ENCODE results near the gene GRID2.

Gene GRID2

DNA sequence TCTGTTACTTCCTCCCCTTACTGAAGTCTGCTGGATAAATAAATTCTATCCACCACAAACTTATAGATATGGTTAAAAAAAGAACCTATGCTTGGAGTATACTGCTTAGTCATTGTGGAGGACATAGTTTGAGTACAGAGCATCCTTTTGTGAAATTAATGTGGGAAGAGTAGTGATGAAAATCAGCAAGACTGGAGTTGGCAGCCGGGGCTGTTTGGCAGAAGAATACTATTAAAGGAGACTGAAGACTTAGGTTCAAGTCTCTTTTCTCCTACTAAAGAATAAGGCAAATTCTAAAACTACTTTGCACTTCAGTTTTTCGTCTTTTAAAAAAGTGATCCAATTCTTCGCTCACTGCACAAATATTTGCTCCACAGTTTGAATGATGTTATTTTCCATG is 1198.2 kb downstream of the GRID2 start:
- 93% methylated on average over 3 of the region's 3 CpGs for WGBS
- Histone ChIP-seq H3K9me3 (ENCODE audit: insufficient read depth, low read depth, low read length) (no peaks in the 10 kb centered on the region), H3K36me3 (ENCODE audit: insufficient read depth, low read length) (no peaks in the 10 kb centered on the region), H3K4me3 (ENCODE audit: low read length) (no peak overlapping the region), H3K9ac (ENCODE audit: low read depth, low read length) (no peak overlapping the region), H3K27ac (ENCODE audit: low read depth, low read length) (no peak overlapping the region), H3K4me1 (ENCODE audit: insufficient read depth, low read length) (peaks cover 5% of the 10 kb centered on the region; the same call in 1 of the 2 replicates), H3K27me3 (ENCODE audit: insufficient read depth, low read length) (no peaks in the 10 kb centered on the region)

DNA sequence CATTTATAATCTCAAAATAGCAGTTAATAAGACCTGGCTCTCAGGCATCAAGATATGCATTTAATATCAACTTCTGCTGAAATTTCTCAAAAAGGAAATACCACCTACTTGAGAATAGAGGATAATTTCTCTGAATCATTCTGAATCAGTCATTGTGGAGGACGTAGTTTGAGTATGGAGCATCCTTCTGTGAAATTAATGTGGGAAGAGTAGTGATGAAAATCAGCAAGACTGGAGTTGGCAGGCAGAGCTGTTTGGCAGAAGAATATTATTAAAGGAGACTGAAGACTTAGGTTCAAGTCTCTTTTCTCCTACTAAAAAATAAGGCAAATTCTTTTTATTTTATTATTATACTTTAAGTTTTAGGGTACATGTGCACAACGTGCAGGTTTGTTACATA is 1199.2 kb downstream of the GRID2 start:
- Histone ChIP-seq H3K9ac (ENCODE audit: low read depth, low read length) (no peak overlapping the region), H3K4me3 (ENCODE audit: low read length) (no peak overlapping the region), H3K27me3 (ENCODE audit: insufficient read depth, low read length) (no peaks in the 10 kb centered on the region), H3K4me1 (ENCODE audit: insufficient read depth, low read length) (peaks cover 5% of the 10 kb centered on the region; the same call in 1 of the 2 replicates), H3K27ac (ENCODE audit: low read depth, low read length) (no peak overlapping the region), H3K36me3 (ENCODE audit: insufficient read depth, low read length) (no peaks in the 10 kb centered on the region), H3K9me3 (ENCODE audit: insufficient read depth, low read depth, low read length) (no peaks in the 10 kb centered on the region)
- WGBS: 85% methylated on average over 1 of the region's 2 CpGs

DNA sequence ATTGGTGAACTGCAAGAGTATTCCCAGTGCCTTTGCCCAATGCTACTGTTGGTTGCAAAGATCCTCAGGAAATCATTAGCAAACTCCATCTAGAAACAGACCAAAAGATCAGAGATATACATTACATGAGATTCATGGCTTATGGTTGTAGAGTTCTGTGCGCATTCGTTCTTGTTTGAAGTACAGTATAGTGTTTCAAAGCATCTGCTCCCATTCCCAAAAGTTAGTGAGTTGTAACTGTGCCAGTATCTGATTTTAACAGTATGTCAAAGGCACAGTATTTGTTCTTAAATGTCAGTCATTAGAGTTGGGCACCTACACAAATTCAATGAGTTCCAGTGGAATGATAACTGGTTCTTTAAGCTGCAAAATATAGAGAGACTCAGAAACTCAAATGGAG is 1210.1 kb downstream of the GRID2 start:
- Histone ChIP-seq H3K4me1 (ENCODE audit: insufficient read depth, low read length) (no peaks in the 10 kb centered on the region), H3K27ac (ENCODE audit: low read depth, low read length) (no peak overlapping the region), H3K4me3 (ENCODE audit: low read length) (no peak overlapping the region), H3K9me3 (ENCODE audit: insufficient read depth, low read depth, low read length) (no peaks in the 10 kb centered on the region), H3K9ac (ENCODE audit: low read depth, low read length) (no peak overlapping the region), H3K27me3 (ENCODE audit: insufficient read depth, low read length) (no peaks in the 10 kb centered on the region), H3K36me3 (ENCODE audit: insufficient read depth, low read length) (no peaks in the 10 kb centered on the region)
- WGBS: 96% methylated on average over 2 of the region's 2 CpGs

DNA sequence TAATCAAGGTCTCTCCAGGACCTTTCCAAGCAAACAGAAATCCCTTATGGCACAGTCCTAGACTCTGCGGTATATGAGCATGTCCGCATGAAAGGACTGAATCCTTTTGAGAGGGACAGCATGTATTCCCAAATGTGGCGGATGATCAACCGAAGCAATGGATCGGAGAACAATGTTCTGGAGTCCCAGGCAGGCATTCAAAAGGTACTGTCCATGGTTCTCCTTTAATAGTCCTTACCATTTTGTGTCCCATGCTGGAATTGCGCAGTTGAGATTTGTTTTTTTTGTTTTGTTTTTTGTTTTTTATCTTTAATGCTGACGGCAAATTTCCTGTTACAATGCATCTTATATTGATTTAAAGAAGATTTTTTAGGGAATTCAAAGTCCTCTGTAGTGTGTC is 1211.4 kb downstream of the GRID2 start:
- no peak overlapping the region for H3K4me3 ChIP-seq (ENCODE audit: low read length)
- no peak overlapping the region for H3K9ac ChIP-seq (ENCODE audit: low read depth, low read length)
- no peaks in the 10 kb centered on the region for H3K4me1 ChIP-seq (ENCODE audit: insufficient read depth, low read length)
- H3K27ac ChIP-seq (ENCODE audit: low read depth, low read length): no peak overlapping the region
- no peaks in the 10 kb centered on the region for H3K27me3 ChIP-seq (ENCODE audit: insufficient read depth, low read length)
- 97% methylated on average over 6 of the region's 7 CpGs for WGBS
- no peaks in the 10 kb centered on the region for H3K9me3 ChIP-seq (ENCODE audit: insufficient read depth, low read depth, low read length)
- H3K36me3 ChIP-seq (ENCODE audit: insufficient read depth, low read length): no peaks in the 10 kb centered on the region

DNA sequence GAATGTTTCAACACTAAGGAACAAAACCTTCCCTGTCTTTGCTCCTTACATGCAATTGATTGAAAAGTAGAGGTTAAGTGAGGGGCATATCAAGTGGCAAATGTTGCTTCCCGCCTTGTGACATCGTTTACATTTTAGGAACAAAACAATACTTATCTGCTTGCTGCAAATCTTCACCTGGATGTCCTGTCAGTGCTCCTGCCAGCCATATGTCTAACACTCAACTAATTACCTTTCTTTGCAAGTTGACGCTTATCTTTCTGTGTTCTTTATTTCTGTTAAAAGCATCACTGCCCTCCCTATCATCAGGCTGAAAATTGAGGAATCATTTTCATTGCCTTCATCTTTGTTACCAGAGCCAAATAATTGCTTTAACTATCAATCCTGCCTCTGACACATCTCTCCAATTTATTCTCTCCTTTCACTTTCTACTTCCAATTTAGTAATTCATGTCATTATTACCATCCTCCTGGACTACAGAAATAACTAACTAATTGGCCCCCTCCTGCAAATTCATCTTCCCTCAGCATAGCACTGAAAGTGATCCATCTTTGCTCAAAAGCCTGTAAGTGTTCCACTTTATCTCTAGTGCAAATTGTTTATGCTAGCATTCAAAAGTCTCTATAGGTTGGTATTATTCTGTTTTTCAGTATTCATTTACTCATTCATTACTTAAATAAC is 1226.1 kb downstream of the GRID2 start:
- WGBS: 96% methylated on average over 3 of the region's 3 CpGs
- Histone ChIP-seq H3K36me3 (ENCODE audit: insufficient read depth, low read length) (no peaks in the 10 kb centered on the region), H3K4me1 (ENCODE audit: insufficient read depth, low read length) (peaks cover 13% of the 10 kb centered on the region), H3K9me3 (ENCODE audit: insufficient read depth, low read depth, low read length) (no peaks in the 10 kb centered on the region), H3K4me3 (ENCODE audit: low read length) (no peak overlapping the region), H3K9ac (ENCODE audit: low read depth, low read length) (no peak overlapping the region), H3K27me3 (ENCODE audit: insufficient read depth, low read length) (no peaks in the 10 kb centered on the region), H3K27ac (ENCODE audit: low read depth, low read length) (no peak overlapping the region)

DNA sequence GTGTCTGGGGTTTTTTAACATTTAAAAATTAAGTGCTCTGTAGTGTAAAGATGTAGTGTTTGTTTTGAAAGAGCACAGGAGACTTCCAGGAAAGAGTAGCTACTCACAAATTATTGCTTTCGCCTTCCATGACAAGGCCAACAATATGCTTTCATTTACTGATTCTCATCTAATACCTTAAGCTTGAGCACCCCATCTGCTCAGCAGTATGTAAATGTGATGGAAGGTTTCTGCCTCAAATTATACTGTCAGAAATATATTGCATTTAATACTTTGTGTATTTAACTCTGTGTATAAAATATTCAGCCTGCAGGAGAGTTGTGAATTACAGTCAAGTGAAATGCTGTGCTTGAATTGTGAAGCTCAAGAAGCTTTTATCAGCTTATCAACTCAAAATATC is 1228.5 kb downstream of the GRID2 start:
- Histone ChIP-seq H3K4me1 (ENCODE audit: insufficient read depth, low read length) (peaks cover 13% of the 10 kb centered on the region), H3K27me3 (ENCODE audit: insufficient read depth, low read length) (no peaks in the 10 kb centered on the region), H3K9me3 (ENCODE audit: insufficient read depth, low read depth, low read length) (no peaks in the 10 kb centered on the region), H3K9ac (ENCODE audit: low read depth, low read length) (no peak overlapping the region), H3K36me3 (ENCODE audit: insufficient read depth, low read length) (no peaks in the 10 kb centered on the region), H3K27ac (ENCODE audit: low read depth, low read length) (no peak overlapping the region), H3K4me3 (ENCODE audit: low read length) (no peak overlapping the region)
- WGBS: no CpG with 5 or more reads among the region's 1 CpG

DNA sequence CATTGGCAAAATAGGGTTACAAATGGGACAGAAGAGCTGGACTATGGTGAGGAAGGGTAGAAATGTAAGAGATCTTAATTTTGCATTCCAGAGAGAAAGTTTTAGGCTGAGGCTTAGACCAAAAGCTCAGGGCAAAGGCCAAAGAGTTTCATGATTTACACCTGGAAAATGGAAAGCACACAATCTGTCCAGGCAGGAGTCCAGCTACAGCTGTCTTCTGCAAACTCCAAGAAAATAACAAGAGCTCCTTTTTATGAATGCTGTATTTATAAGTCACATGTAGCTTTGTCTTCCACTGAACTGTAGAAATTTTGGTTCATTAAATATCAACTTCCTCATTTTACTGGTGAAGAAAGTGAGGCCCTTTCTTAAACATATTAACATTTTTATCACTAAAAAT is 1236.8 kb downstream of the GRID2 start:
- no peaks in the 10 kb centered on the region for H3K4me1 ChIP-seq (ENCODE audit: insufficient read depth, low read length)
- no peak overlapping the region for H3K27ac ChIP-seq (ENCODE audit: low read depth, low read length)
- H3K36me3 ChIP-seq (ENCODE audit: insufficient read depth, low read length): no peaks in the 10 kb centered on the region
- H3K9ac ChIP-seq (ENCODE audit: low read depth, low read length): no peak overlapping the region
- no peaks in the 10 kb centered on the region for H3K9me3 ChIP-seq (ENCODE audit: insufficient read depth, low read depth, low read length)
- H3K4me3 ChIP-seq (ENCODE audit: low read length): no peak overlapping the region
- no peaks in the 10 kb centered on the region for H3K27me3 ChIP-seq (ENCODE audit: insufficient read depth, low read length)

DNA sequence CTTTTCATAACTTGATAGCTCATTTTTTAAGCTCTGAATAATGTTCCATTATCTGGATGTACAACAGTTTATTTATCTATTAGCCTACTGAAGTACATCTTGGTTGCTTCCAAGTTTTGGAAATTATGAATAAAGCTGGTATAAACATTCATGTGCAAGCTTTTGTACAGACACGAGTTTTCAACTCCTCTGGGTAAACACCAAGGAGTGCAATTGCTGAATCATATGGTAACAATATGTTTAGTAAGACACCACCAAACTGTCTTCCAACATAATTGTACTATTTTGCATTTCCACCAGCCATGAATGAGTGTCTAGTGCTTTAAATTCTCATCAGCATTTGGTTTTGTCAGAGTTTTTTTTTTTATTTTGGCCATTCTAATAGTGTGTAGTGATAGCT is 1258.1 kb downstream of the GRID2 start:
- Histone ChIP-seq H3K4me1 (ENCODE audit: insufficient read depth, low read length) (no peaks in the 10 kb centered on the region), H3K9ac (ENCODE audit: low read depth, low read length) (no peak overlapping the region), H3K36me3 (ENCODE audit: insufficient read depth, low read length) (no peaks in the 10 kb centered on the region), H3K27me3 (ENCODE audit: insufficient read depth, low read length) (no peaks in the 10 kb centered on the region), H3K4me3 (ENCODE audit: low read length) (no peak overlapping the region), H3K27ac (ENCODE audit: low read depth, low read length) (no peak overlapping the region), H3K9me3 (ENCODE audit: insufficient read depth, low read depth, low read length) (no peaks in the 10 kb centered on the region)
- 100% methylated on average over 1 of the region's 1 CpG for WGBS

DNA sequence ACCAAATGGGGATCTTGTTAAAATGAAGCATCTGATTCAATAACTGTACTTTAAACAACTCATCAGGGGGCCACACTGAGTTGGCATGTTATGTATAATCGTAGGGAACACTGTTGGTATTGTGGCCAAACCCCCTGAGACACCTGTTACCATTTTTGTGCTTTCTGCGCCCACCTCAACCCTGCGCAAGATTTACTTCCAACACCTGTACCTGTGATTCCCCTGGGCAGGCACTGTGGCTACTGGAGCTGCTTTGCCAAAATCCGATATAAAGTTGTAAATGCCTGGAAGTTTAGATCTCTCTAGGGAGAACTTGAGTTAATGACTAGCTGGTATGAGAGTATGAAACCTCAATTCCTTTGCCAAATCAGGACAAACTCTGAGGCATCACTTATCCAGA is 1265.0 kb downstream of the GRID2 start:
- no peak overlapping the region for H3K27ac ChIP-seq (ENCODE audit: low read depth, low read length)
- no peak overlapping the region for H3K9ac ChIP-seq (ENCODE audit: low read depth, low read length)
- H3K27me3 ChIP-seq (ENCODE audit: insufficient read depth, low read length): no peaks in the 10 kb centered on the region
- WGBS: 97% methylated on average over 4 of the region's 4 CpGs
- no peaks in the 10 kb centered on the region for H3K9me3 ChIP-seq (ENCODE audit: insufficient read depth, low read depth, low read length)
- no peaks in the 10 kb centered on the region for H3K36me3 ChIP-seq (ENCODE audit: insufficient read depth, low read length)
- no peak overlapping the region for H3K4me3 ChIP-seq (ENCODE audit: low read length)
- H3K4me1 ChIP-seq (ENCODE audit: insufficient read depth, low read length): no peaks in the 10 kb centered on the region

DNA sequence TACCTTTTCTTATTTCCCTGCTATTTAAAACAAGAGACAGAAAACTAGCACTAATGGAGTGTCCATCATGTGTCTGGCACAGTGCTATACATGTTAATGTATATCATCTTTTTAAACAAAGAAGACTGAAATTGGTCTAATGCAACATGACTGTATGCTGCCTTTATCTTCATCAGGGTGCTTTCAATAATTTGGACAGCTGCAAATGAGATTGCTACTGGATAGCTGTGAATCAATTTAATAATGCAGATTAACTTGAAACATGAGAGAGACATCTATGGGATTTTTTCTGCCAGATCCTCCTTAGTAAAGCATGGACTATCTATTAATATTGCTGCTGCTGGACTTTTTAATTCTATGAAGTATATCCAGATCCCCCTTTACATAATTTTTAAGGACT is 1269.5 kb downstream of the GRID2 start:
- Histone ChIP-seq H3K27ac (ENCODE audit: low read depth, low read length) (no peak overlapping the region), H3K4me3 (ENCODE audit: low read length) (no peak overlapping the region), H3K27me3 (ENCODE audit: insufficient read depth, low read length) (no peaks in the 10 kb centered on the region), H3K4me1 (ENCODE audit: insufficient read depth, low read length) (no peaks in the 10 kb centered on the region), H3K9ac (ENCODE audit: low read depth, low read length) (no peak overlapping the region), H3K36me3 (ENCODE audit: insufficient read depth, low read length) (no peaks in the 10 kb centered on the region), H3K9me3 (ENCODE audit: insufficient read depth, low read depth, low read length) (no peaks in the 10 kb centered on the region)

DNA sequence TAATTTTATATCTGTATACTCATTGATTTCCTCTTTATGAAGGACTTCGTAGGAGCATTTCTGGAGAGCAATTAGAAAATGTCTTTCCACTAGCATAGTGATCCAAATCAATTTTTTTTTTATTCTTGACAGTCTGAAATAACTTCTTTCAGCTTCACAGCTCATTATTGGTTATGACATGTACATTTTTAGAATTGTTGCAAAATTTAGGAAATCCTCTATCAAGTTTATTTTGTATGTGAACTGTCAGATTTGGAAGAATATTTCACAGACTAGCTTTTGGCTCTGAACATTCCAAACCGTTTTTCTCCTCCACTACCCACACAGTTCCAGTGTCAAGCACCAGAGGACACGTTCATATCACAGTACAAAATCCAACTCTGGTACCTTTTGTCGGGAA is 1275.2 kb downstream of the GRID2 start:
- Histone ChIP-seq H3K9ac (ENCODE audit: low read depth, low read length) (no peak overlapping the region), H3K27ac (ENCODE audit: low read depth, low read length) (no peak overlapping the region), H3K27me3 (ENCODE audit: insufficient read depth, low read length) (no peaks in the 10 kb centered on the region), H3K4me3 (ENCODE audit: low read length) (no peak overlapping the region), H3K4me1 (ENCODE audit: insufficient read depth, low read length) (no peaks in the 10 kb centered on the region), H3K36me3 (ENCODE audit: insufficient read depth, low read length) (no peaks in the 10 kb centered on the region), H3K9me3 (ENCODE audit: insufficient read depth, low read depth, low read length) (peaks cover 4% of the 10 kb centered on the region)
- WGBS: 93% methylated on average over 4 of the region's 4 CpGs

DNA sequence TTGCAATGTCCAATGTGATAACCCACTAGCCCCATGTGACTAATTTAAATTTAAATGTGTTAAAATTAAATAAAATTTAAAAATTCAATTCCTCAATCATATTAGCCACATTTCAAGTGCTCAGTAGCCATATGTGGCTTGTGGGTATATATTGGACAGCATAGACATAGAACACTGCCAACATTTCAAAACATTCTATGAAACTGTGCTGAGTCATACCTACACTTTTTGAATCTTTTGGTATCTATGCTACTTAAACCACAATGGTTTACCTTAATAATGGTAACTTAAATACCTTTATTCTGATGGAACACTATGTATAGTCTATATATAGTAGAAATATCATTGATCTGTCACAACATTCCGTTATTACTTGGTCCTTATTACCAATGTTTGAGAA is 1301.4 kb downstream of the GRID2 start:
- Histone ChIP-seq H3K36me3 (ENCODE audit: insufficient read depth, low read length) (no peaks in the 10 kb centered on the region), H3K9me3 (ENCODE audit: insufficient read depth, low read depth, low read length) (0 out of 2 replicates have a peak, but pooled peaks cover 7% of the 10 kb centered on the region), H3K27ac (ENCODE audit: low read depth, low read length) (no peak overlapping the region), H3K4me3 (ENCODE audit: low read length) (no peak overlapping the region), H3K9ac (ENCODE audit: low read depth, low read length) (no peak overlapping the region), H3K4me1 (ENCODE audit: insufficient read depth, low read length) (no peaks in the 10 kb centered on the region), H3K27me3 (ENCODE audit: insufficient read depth, low read length) (no peaks in the 10 kb centered on the region)
- WGBS: no CpG with 5 or more reads among the region's 1 CpG
